ENCODE data around the gene CLDN10.

The CLDN10 gene

GRCh38 chr13:95571941-95572340 is 19.4 kb downstream of the CLDN10 start:
- Histone ChIP-seq H2AFZ (no peak overlapping the region), H3K9ac (no peak overlapping the region), H3K9me3 (ENCODE audit: control insufficient read depth, low read length) (no peaks in the 10 kb centered on the region), H3K4me2 (ENCODE audit: low read length) (no peak overlapping the region), H3K4me1 (no peaks in the 10 kb centered on the region), H3K79me2 (no peaks in the 10 kb centered on the region), H3K4me3 (ENCODE audit: low read depth, low read length) (no peak overlapping the region), H3K36me3 (ENCODE audit: control insufficient read depth, insufficient read depth, low read length) (no peaks in the 10 kb centered on the region), H3K27me3 (ENCODE audit: control insufficient read depth, insufficient read depth, low read length) (no peaks in the 10 kb centered on the region), H3K27ac (no peak overlapping the region)
- TF ChIP-seq, protein P1, sequence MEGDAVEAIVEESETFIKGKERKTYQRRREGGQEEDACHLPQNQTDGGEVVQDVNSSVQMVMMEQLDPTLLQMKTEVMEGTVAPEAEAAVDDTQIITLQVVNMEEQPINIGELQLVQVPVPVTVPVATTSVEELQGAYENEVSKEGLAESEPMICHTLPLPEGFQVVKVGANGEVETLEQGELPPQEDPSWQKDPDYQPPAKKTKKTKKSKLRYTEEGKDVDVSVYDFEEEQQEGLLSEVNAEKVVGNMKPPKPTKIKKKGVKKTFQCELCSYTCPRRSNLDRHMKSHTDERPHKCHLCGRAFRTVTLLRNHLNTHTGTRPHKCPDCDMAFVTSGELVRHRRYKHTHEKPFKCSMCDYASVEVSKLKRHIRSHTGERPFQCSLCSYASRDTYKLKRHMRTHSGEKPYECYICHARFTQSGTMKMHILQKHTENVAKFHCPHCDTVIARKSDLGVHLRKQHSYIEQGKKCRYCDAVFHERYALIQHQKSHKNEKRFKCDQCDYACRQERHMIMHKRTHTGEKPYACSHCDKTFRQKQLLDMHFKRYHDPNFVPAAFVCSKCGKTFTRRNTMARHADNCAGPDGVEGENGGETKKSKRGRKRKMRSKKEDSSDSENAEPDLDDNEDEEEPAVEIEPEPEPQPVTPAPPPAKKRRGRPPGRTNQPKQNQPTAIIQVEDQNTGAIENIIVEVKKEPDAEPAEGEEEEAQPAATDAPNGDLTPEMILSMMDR (IDR thresholded peaks at IDR 0.05) = no peak

- Histone ChIP-seq H3K4me3 (ENCODE audit: low read depth, low read length) (no peak overlapping the region), H3K27ac (no peak overlapping the region), H3K27me3 (ENCODE audit: control insufficient read depth, insufficient read depth, low read length) (no peaks in the 10 kb centered on the region), H3K9me3 (ENCODE audit: control insufficient read depth, low read length) (no peaks in the 10 kb centered on the region), H3K4me1 (no peaks in the 10 kb centered on the region), H3K4me2 (ENCODE audit: low read length) (no peak overlapping the region), H2AFZ (no peak overlapping the region), H3K9ac (no peak overlapping the region), H3K79me2 (no peaks in the 10 kb centered on the region), H3K36me3 (ENCODE audit: control insufficient read depth, insufficient read depth, low read length) (no peaks in the 10 kb centered on the region)
- TF ChIP-seq, protein P1 (IDR thresholded peaks at IDR 0.05) = no peak
These were observed 20.7 kb downstream of the CLDN10 start for GRCh38 chr13:95573221-95573620.

- no peak overlapping the region for H3K4me3 ChIP-seq (ENCODE audit: low read depth, low read length)
- H3K4me1 ChIP-seq = no peaks in the 10 kb centered on the region
- H3K4me2 ChIP-seq (ENCODE audit: low read length) = no peak overlapping the region
- H3K36me3 ChIP-seq (ENCODE audit: control insufficient read depth, insufficient read depth, low read length) = no peaks in the 10 kb centered on the region
- H3K79me2 ChIP-seq = no peaks in the 10 kb centered on the region
- H2AFZ ChIP-seq = no peak overlapping the region
- no peak overlapping the region for H3K27ac ChIP-seq
- TF ChIP-seq, protein P1 (IDR thresholded peaks at IDR 0.05) = no peak
- H3K27me3 ChIP-seq (ENCODE audit: control insufficient read depth, insufficient read depth, low read length) = no peaks in the 10 kb centered on the region
- no peak overlapping the region for H3K9ac ChIP-seq
- H3K9me3 ChIP-seq (ENCODE audit: control insufficient read depth, low read length) = no peaks in the 10 kb centered on the region
These were observed 26.8 kb downstream of the CLDN10 start for GRCh38 chr13:95579303-95579702.

- no peaks in the 10 kb centered on the region for H3K4me1 ChIP-seq
- H3K9ac ChIP-seq = no peak overlapping the region
- no peaks in the 10 kb centered on the region for H3K36me3 ChIP-seq (ENCODE audit: control insufficient read depth, insufficient read depth, low read length)
- no peaks in the 10 kb centered on the region for H3K79me2 ChIP-seq
- H3K4me2 ChIP-seq (ENCODE audit: low read length) = no peak overlapping the region
- H3K27me3 ChIP-seq (ENCODE audit: control insufficient read depth, insufficient read depth, low read length) = no peaks in the 10 kb centered on the region
- no peaks in the 10 kb centered on the region for H3K9me3 ChIP-seq (ENCODE audit: control insufficient read depth, low read length)
- H3K27ac ChIP-seq = no peak overlapping the region
- TF ChIP-seq, protein P1 (IDR thresholded peaks at IDR 0.05) = no peak
- H3K4me3 ChIP-seq (ENCODE audit: low read depth, low read length) = no peak overlapping the region
- H2AFZ ChIP-seq = no peak overlapping the region
These were observed 33.3 kb downstream of the CLDN10 start for GRCh38 chr13:95585867-95586266.

DNA sequence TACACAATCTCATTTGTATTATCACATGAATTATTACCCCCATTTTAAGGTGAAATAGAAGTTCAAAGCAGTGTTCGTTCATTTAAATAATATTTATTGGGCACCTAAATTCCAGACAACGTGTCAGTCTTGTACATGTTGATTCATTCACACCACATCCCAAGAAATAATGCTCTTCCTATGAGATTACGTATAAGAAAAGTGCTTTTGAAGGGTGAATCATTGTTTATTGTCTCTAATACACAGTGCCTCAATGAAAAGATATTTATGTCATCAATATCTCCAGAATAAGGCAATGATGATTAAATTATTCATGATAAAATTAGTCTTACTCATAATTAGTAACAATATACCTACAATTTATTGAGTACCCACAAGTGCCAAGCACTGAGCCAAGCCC is 35.6 kb downstream of the CLDN10 start:
- Histone ChIP-seq H3K36me3 (ENCODE audit: control insufficient read depth, insufficient read depth, low read length) (no peaks in the 10 kb centered on the region), H3K27me3 (ENCODE audit: control insufficient read depth, insufficient read depth, low read length) (no peaks in the 10 kb centered on the region), H2AFZ (no peak overlapping the region), H3K4me3 (ENCODE audit: low read depth, low read length) (no peak overlapping the region), H3K9ac (no peak overlapping the region), H3K4me1 (no peaks in the 10 kb centered on the region), H3K79me2 (no peaks in the 10 kb centered on the region), H3K27ac (no peak overlapping the region), H3K4me2 (ENCODE audit: low read length) (no peak overlapping the region), H3K9me3 (ENCODE audit: control insufficient read depth, low read length) (no peaks in the 10 kb centered on the region)
- TF ChIP-seq, protein P1 (IDR thresholded peaks at IDR 0.05) = no peak
